Measurements from ENCODE around the gene AIF1L.

Gene AIF1L

DNA sequence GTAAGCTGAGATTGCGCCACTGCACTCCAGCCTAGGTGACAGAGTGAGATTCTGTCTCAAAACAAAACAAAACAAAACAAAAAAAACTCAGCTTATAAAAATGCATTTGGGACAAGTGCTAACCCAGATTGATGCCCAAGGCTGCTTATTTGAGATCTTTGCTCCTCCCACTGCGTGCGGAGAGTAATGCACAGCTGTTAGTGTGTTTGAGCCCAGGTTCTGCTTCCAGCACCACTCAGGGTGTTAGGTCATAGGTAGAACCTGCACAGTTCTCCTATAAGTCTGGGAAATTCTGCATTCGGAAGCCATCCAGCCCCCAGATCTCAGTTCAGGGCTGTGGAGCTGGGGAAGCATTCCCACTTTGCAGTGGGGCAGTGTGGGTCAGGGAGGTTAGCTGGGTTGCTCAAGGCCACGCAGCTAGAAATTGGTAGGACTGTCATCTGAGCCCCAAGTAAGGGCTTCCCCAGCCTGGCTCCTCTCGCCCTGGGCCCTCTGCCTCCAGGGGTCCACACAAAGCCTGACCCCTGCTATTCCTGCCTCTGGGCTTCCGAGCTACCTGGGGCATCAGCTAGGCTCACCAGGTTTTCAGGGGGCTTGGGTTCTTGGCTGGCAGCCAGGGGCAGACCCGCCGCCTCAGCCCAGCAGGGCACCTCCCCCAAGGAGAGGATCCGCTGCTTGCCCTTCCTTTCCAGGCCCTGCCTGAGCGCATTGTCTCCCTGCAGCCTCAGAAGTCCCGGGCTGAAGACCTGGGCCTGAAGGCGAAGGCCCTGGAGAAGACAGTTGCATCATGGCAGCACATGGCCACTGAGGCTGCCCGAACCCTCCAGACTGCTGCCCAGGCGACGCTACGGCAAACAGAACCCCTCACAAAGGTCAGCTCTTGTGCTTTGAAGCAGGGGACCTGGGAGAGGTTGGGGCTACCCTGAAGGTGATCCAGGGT is 17.6 kb upstream of the AIF1L start:
- no peak overlapping the region for H3K9ac ChIP-seq (ENCODE audit: low read length in 2 of 2)
- no peaks in the 10 kb centered on the region for H3K4me1 ChIP-seq (ENCODE audit: control insufficient read depth, insufficient read depth, low read length)
- H3K27ac ChIP-seq (ENCODE audit: low read length): no peak overlapping the region
- no peak overlapping the region for H3K4me3 ChIP-seq (ENCODE audit: low read length in 2 of 2)
- H3K27me3 ChIP-seq (ENCODE audit: control insufficient read depth in 1 of 2, insufficient read depth in 2 of 2, low read length in 2 of 2): peaks cover 0 to 4% of the 10 kb centered on the region in 2 donors
- H3K36me3 ChIP-seq (ENCODE audit: control insufficient read depth in 2 of 2, insufficient read depth in 2 of 2, low read length in 2 of 2): no peaks in the 10 kb centered on the region
- no peaks in the 10 kb centered on the region for H3K9me3 ChIP-seq (ENCODE audit: control insufficient read depth in 2 of 2, low read length in 2 of 2)

DNA sequence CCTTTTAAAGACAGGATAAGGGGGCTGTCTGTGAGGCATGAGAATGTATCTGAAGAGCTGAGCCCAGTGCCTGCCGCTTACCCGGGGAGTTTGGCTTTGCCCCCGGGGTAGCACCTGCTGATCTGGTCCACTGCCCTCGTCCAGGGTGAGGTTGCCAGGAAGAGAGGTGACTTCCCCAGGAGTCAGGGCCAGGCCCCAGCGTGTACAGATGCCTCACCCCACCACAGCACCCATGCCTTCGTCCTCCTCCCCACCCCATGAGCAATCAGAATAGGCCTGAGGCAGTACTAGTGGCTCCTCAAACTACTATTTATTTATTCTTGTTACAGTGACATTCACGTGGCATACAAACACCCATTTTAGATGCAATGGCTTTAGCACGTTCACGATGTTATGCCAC is 15.7 kb upstream of the AIF1L start:
- Histone ChIP-seq H3K9me3 (ENCODE audit: control insufficient read depth in 2 of 2, low read length in 2 of 2) (no peaks in the 10 kb centered on the region), H3K27me3 (ENCODE audit: control insufficient read depth in 1 of 2, insufficient read depth in 2 of 2, low read length in 2 of 2) (peaks cover 3 to 4% of the 10 kb centered on the region in 2 donors), H3K4me1 (ENCODE audit: control insufficient read depth, insufficient read depth, low read length) (no peaks in the 10 kb centered on the region), H3K27ac (ENCODE audit: low read length) (no peak overlapping the region), H3K36me3 (ENCODE audit: control insufficient read depth in 2 of 2, insufficient read depth in 2 of 2, low read length in 2 of 2) (no peaks in the 10 kb centered on the region), H3K9ac (ENCODE audit: low read length in 2 of 2) (no peak overlapping the region), H3K4me3 (ENCODE audit: low read length in 2 of 2) (no peak overlapping the region)

DNA sequence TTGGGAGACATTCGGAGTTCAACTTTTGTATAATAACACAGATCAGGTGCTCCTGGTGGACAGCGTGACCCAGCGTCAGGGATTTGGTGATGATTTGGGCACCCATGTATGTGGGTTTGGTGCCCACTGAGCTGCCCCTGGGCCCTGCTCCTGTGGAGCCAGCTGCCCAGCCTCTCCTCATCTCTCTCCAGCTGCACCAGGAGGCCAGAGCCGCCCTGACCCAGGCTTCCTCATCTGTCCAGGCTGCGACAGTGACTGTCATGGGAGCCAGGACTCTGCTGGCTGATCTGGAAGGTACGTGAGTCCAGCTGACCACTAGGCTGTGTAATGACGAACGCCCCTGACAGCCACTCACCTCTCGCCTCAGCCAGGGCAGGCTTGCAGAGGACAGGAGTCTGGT is 14.5 kb upstream of the AIF1L start:
- Histone ChIP-seq H3K4me1 (ENCODE audit: control insufficient read depth, insufficient read depth, low read length) (no peaks in the 10 kb centered on the region), H3K4me3 (ENCODE audit: low read length in 2 of 2) (no peak overlapping the region), H3K9ac (ENCODE audit: low read length in 2 of 2) (no peak overlapping the region), H3K27ac (ENCODE audit: low read length) (no peak overlapping the region), H3K9me3 (ENCODE audit: control insufficient read depth in 2 of 2, low read length in 2 of 2) (no peaks in the 10 kb centered on the region), H3K27me3 (ENCODE audit: control insufficient read depth in 1 of 2, insufficient read depth in 2 of 2, low read length in 2 of 2) (peaks cover 3 to 4% of the 10 kb centered on the region in 2 donors), H3K36me3 (ENCODE audit: control insufficient read depth in 2 of 2, insufficient read depth in 2 of 2, low read length in 2 of 2) (no peaks in the 10 kb centered on the region)

DNA sequence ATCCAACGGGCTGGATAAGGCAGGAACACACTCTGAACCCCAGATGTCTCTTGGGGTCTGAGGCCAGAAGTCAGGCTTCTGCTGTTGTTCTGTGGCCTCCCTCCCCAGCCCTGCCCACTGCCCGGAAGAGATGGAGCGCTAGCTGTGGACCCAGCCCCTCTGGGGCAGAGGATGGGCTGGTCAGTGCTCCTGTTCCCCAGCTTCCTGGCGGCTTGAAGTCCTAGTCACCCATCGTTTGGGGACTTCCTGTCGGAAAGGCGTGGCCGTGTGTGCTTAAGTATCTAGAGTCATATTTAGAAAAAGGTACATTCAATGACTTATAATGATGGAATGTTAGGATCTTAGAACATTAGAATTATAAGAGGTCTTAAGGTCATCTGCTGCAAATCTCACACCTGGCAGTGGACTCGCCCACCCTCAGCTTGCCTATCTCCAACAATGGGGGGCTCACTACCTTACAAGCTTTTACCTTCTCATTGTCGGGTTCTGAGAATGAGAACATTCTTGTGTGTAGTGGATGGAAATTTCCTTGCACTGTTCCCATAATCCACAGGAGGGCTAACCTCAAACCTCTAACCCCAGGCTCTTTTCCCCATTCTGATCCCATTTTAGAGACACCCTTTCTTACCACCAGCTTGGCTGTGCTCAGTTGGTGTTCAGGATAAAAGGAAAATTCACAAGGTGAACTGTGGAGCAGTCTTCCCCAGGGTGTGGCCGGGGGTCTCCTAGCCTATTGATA is 13.4 kb upstream of the AIF1L start:
- Histone ChIP-seq H3K27me3 (ENCODE audit: control insufficient read depth in 1 of 2, insufficient read depth in 2 of 2, low read length in 2 of 2) (peaks cover 3 to 11% of the 10 kb centered on the region in 2 donors), H3K36me3 (ENCODE audit: control insufficient read depth in 2 of 2, insufficient read depth in 2 of 2, low read length in 2 of 2) (no peaks in the 10 kb centered on the region), H3K9me3 (ENCODE audit: control insufficient read depth in 2 of 2, low read length in 2 of 2) (no peaks in the 10 kb centered on the region), H3K4me3 (ENCODE audit: low read length in 2 of 2) (no peak overlapping the region), H3K27ac (ENCODE audit: low read length) (no peak overlapping the region), H3K4me1 (ENCODE audit: control insufficient read depth, insufficient read depth, low read length) (no peaks in the 10 kb centered on the region), H3K9ac (ENCODE audit: low read length in 2 of 2) (no peak overlapping the region)

DNA sequence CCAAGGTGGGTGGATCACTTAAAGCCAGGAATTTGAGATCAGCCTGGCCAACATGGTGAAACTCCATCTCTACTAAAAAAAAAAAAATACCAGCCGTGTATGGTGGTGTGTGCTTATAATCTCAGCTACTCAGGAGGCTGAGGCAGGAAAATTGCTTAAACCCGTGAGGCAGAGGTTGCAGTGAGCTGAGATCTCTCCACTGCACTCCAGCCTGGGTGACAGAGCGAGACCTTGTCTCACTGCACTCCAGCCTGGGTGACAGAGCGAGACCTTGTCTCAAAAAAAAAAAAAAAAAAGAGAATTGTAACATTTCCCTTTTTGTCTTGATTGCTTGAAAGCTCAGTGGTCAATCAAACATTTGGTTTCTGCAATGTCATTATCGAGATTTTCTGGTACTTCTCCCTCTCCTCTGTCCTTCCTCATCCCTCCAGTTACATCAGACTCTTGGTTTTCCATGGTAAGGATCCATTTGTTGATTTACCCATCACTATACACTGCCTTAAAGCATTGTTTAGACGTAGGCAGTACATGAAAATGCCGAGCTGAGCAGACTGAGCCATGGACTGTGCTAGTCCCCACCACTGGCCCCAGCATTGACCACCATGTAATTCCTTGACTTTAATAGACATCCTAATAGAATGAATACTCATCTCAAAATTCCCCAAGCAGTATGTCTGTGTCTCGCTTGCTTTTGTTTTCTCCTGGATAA is 11.5 kb upstream of the AIF1L start:
- no peak overlapping the region for H3K4me3 ChIP-seq (ENCODE audit: low read length in 2 of 2)
- H3K36me3 ChIP-seq (ENCODE audit: control insufficient read depth in 2 of 2, insufficient read depth in 2 of 2, low read length in 2 of 2): no peaks in the 10 kb centered on the region
- no peaks in the 10 kb centered on the region for H3K9me3 ChIP-seq (ENCODE audit: control insufficient read depth in 2 of 2, low read length in 2 of 2)
- H3K27me3 ChIP-seq (ENCODE audit: control insufficient read depth in 1 of 2, insufficient read depth in 2 of 2, low read length in 2 of 2): peaks cover 3 to 12% of the 10 kb centered on the region in 2 donors
- no peaks in the 10 kb centered on the region for H3K4me1 ChIP-seq (ENCODE audit: control insufficient read depth, insufficient read depth, low read length)
- H3K27ac ChIP-seq (ENCODE audit: low read length): no peak overlapping the region
- no peak overlapping the region for H3K9ac ChIP-seq (ENCODE audit: low read length in 2 of 2)

DNA sequence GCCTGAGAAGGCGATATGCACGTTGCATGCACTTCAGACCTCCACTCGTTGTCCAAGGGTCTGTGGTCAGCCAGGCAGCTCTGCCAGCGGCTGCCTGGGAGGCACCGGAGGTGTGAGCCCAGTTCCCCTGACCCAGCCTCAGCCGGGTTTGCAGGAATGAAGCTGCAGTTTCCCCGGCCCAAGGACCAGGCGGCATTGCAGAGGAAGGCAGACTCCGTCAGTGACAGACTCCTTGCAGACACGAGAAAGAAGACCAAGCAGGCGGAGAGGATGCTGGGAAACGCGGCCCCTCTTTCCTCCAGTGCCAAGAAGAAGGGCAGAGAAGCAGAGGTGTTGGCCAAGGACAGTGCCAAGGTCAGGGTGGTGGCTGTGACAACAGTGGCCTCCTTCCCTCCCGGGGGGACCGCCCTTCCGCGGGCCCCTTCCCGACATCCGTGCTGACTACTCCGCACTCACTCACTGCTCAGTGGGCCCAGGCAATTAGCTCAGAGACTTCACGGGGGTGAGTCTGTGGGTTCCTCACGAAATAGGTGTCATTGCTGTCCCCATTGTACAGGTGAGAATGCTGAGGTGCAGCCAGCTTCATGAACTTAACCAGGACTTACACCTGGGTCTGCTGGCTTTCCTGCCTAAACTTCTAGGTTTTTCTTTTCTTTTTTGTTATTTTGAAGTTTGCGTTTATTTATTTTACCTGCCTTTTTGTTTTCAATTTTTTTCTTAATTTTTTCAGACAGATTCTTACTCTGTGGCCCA is 10.8 kb upstream of the AIF1L start:
- Histone ChIP-seq H3K9me3 (ENCODE audit: control insufficient read depth in 2 of 2, low read length in 2 of 2) (no peaks in the 10 kb centered on the region), H3K9ac (ENCODE audit: low read length in 2 of 2) (no peak overlapping the region), H3K36me3 (ENCODE audit: control insufficient read depth in 2 of 2, insufficient read depth in 2 of 2, low read length in 2 of 2) (no peaks in the 10 kb centered on the region), H3K27me3 (ENCODE audit: control insufficient read depth in 1 of 2, insufficient read depth in 2 of 2, low read length in 2 of 2) (peaks cover 3 to 12% of the 10 kb centered on the region in 2 donors), H3K4me3 (ENCODE audit: low read length in 2 of 2) (no peak overlapping the region), H3K27ac (ENCODE audit: low read length) (no peak overlapping the region), H3K4me1 (ENCODE audit: control insufficient read depth, insufficient read depth, low read length) (no peaks in the 10 kb centered on the region)

DNA sequence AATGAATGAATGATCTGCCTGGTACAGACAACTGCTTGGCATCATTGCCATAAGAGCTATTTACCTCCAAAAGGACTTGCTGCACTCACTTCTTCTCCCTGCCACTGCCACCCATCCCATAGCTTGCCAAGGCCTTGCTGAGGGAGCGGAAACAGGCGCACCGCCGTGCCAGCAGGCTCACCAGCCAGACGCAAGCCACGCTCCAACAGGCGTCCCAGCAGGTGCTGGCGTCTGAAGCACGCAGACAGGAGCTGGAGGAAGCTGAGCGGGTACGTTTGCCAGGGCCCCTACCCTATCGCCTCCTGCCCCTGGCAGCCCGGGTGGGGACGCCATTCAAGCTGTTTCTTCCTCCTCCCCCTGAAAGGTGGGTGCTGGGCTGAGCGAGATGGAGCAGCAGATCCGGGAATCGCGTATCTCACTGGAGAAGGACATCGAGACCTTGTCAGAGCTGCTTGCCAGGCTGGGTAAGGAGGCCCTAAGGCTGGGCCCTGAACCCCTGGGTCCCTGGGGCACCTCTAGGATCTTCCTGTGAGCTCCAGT is 8.9 kb upstream of the AIF1L start:
- Histone ChIP-seq H3K36me3 (ENCODE audit: control insufficient read depth in 2 of 2, insufficient read depth in 2 of 2, low read length in 2 of 2) (no peaks in the 10 kb centered on the region), H3K4me1 (ENCODE audit: control insufficient read depth, insufficient read depth, low read length) (no peaks in the 10 kb centered on the region), H3K9me3 (ENCODE audit: control insufficient read depth in 2 of 2, low read length in 2 of 2) (no peaks in the 10 kb centered on the region), H3K27ac (ENCODE audit: low read length) (no peak overlapping the region), H3K27me3 (ENCODE audit: control insufficient read depth in 1 of 2, insufficient read depth in 2 of 2, low read length in 2 of 2) (peaks cover 3 to 16% of the 10 kb centered on the region in 2 donors), H3K4me3 (ENCODE audit: low read length in 2 of 2) (no peak overlapping the region), H3K9ac (ENCODE audit: low read length in 2 of 2) (no peak overlapping the region)

DNA sequence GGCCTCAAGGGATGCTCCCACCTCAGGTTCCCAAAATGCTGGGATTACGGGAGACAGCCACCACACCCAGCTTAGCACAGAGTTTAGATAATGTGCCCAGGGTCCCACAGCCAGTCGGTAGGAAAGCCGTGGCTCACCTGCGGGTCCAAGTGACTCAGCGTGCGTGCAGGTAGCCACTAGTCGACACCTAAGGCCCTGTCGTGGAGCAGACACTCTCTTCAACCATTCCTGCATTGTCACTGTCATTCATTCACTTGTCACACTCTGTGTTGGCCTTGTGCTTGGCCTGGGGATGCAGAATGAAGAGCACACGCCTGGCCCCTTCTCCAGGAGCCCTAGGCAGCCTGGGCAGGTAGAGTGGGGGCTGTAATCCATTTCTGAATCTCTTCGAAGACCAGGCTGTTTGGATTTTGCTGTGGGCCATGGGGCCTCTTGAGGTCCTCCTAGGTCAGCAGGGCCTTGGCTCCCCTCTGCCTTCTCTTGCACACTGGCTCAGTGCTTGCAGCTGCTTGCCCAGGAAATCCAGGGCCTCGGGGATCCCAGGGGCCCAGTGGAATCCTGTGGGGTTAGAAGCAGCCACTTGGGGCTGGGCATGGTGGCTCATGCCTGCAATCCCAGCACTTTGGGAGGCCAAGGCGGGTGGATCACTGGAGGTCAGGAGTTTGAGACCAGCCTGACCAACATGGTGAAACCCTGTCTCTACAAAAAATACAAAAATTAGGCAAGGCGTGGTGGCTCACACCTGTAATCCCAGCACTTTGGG is 6.1 kb upstream of the AIF1L start:
- no peaks in the 10 kb centered on the region for H3K36me3 ChIP-seq (ENCODE audit: control insufficient read depth in 2 of 2, insufficient read depth in 2 of 2, low read length in 2 of 2)
- peaks cover 13 to 25% of the 10 kb centered on the region in 2 donors for H3K27me3 ChIP-seq (ENCODE audit: control insufficient read depth in 1 of 2, insufficient read depth in 2 of 2, low read length in 2 of 2)
- H3K9ac ChIP-seq (ENCODE audit: low read length in 2 of 2): no peak overlapping the region
- no peak overlapping the region for H3K27ac ChIP-seq (ENCODE audit: low read length)
- H3K9me3 ChIP-seq (ENCODE audit: control insufficient read depth in 2 of 2, low read length in 2 of 2): no peaks in the 10 kb centered on the region
- H3K4me1 ChIP-seq (ENCODE audit: control insufficient read depth, insufficient read depth, low read length): no peaks in the 10 kb centered on the region
- no peak overlapping the region for H3K4me3 ChIP-seq (ENCODE audit: low read length in 2 of 2)

DNA sequence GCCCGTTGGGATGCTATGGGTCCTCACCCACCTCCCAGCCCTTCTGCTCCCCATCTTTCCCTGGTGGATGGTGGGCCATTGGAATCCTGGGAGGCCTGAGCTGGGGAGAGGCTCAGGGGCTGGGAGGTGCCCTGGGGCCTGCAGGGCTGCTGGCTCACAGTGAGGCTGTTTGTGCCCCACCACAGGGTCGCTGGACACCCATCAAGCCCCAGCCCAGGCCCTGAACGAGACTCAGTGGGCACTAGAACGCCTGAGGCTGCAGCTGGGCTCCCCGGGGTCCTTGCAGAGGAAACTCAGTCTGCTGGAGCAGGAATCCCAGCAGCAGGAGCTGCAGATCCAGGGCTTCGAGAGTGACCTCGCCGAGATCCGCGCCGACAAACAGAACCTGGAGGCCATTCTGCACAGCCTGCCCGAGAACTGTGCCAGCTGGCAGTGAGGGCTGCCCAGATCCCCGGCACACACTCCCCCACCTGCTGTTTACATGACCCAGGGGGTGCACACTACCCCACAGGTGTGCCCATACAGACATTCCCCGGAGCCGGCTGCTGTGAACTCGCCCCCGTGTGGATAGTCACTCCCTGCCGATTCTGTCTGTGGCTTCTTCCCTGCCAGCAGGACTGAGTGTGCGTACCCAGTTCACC is 4.9 kb upstream of the AIF1L start:
- Histone ChIP-seq H3K4me3 (ENCODE audit: low read length in 2 of 2) (no peak overlapping the region), H3K4me1 (ENCODE audit: control insufficient read depth, insufficient read depth, low read length) (peaks cover 1% of the 10 kb centered on the region), H3K27ac (ENCODE audit: low read length) (no peak overlapping the region), H3K36me3 (ENCODE audit: control insufficient read depth in 2 of 2, insufficient read depth in 2 of 2, low read length in 2 of 2) (no peaks in the 10 kb centered on the region), H3K27me3 (ENCODE audit: control insufficient read depth in 1 of 2, insufficient read depth in 2 of 2, low read length in 2 of 2) (peaks cover 20 to 31% of the 10 kb centered on the region in 2 donors), H3K9me3 (ENCODE audit: control insufficient read depth in 2 of 2, low read length in 2 of 2) (no peaks in the 10 kb centered on the region), H3K9ac (ENCODE audit: low read length in 2 of 2) (no peak overlapping the region)
